HepG2 (cell line): Measurements from ENCODE around the gene ACACB. TPM values are rescaled to one million over a fixed set of nuclear protein-coding genes. Genes with fewer than 3 reads are reported as not detected.

Experiments
- ATAC-seq: fragments of 200-7000 bp; cut with Tn5 transposase; 3 replicates; pipeline ENCODE4 v1.9.1; 2020; ENCODE audit warnings: mild to moderate bottlenecking, moderate library complexity
- BruUV-seq: library from RNA; stranded (reverse); fragments of 400-500 nt; replicated peaks from 2 replicates; lab custom pipeline; 2021; lab: Mats Ljungman, UMichigan
- CTCF ChIA-PET: fragments of 300-600 bp; formaldehyde crosslinking; extraction: SDS; loops from one replicate; lab custom pipeline; 2021; ENCODE audit warnings: low total read pairs, inconsistent platforms, low intra/inter-chr PET ratio; lab: Yijun Ruan, JAX
- POLR2A ChIA-PET: fragments of 350-600 bp; sonication (Branson Sonifier 250); formaldehyde crosslinking; loops from one replicate; lab custom pipeline; 2020; ENCODE audit warnings: antibody characterized with exemption, inconsistent platforms; lab: Yijun Ruan, JAX
- DNase-seq: peaks from one replicate; pipeline ENCODE4 v3.0.0-alpha.2; 2015; ENCODE audit warnings: low spot score
- FAIRE-seq: peaks from 3 replicates; lab custom pipeline; 2011; peaks lifted over from hg19 to GRCh38; lab: Jason Lieb, UNC
- H2AFZ ChIP-seq: one replicate; pipeline ENCODE4 v1.6.1; 2011; ENCODE audit warnings: low read length, inconsistent platforms
- H3K27ac ChIP-seq: fragments of 300-600 bp; 3 replicates; pipeline ENCODE4 v1.8.0; 2011; ENCODE audit warnings: mixed run types, mild to moderate bottlenecking, mixed read lengths, low read length, inconsistent platforms; ENCODE audit not compliant: insufficient read depth; ENCODE audit errors: extremely low read length
- H3K27me3 ChIP-seq, 2 experiments: fragments of 200-600 bp in 1 of 2; 2 replicates in 1 of 2; 3 replicates in 1 of 2; pipeline versions ENCODE4 v1.6.0 to v1.8.0; 2011; ENCODE audit warnings: low read length in 2 of 2, mild to moderate bottlenecking in 2 of 2, moderate library complexity in 2 of 2, inconsistent platforms in 1 of 2; ENCODE audit not compliant: insufficient read depth in 2 of 2, control insufficient read depth in 1 of 2
- H3K36me3 ChIP-seq, 2 experiments: fragments of 200-600 bp in 1 of 2; replicated peaks in 1 of 2; 2 replicates in 1 of 2; 3 replicates in 1 of 2; pipeline versions ENCODE4 v1.5.1 to v1.8.0; 2011; ENCODE audit warnings: low read length in 2 of 2, inconsistent platforms in 1 of 2; ENCODE audit not compliant: insufficient read depth in 2 of 2, control insufficient read depth in 1 of 2
- H3K4me1 ChIP-seq: 2 replicates; pipeline ENCODE4 v1.5.1; 2012; ENCODE audit warnings: low read length, inconsistent platforms; ENCODE audit not compliant: insufficient read depth
- H3K4me2 ChIP-seq: 2 replicates; pipeline ENCODE4 v1.6.0; 2011; ENCODE audit warnings: low read depth, low read length, inconsistent platforms
- H3K4me3 ChIP-seq, 3 experiments: fragments of 200-600 bp in 1 of 3; sonication (generic), shearing (Covaris generic) in 1 of 3; replicated peaks in 1 of 3; 2 replicates each; pipeline ENCODE4 v1.5.1; 2011 to 2016; ENCODE audit warnings: low read length in 3 of 3, inconsistent platforms in 2 of 3, low read depth in 2 of 3, mild to moderate bottlenecking in 2 of 3, control low read depth in 1 of 3, mixed read lengths in 1 of 3; ENCODE audit not compliant: insufficient read depth in 1 of 3
- H3K79me2 ChIP-seq: one replicate; pipeline ENCODE4 v1.6.1; 2011; ENCODE audit warnings: low read length, inconsistent platforms; ENCODE audit not compliant: insufficient read depth
- H3K9ac ChIP-seq: 2 replicates; pipeline ENCODE4 v1.6.0; 2011; ENCODE audit warnings: mild to moderate bottlenecking, low read depth, low read length, inconsistent platforms; ENCODE audit not compliant: insufficient read depth
- H3K9me3 ChIP-seq: 2 replicates; pipeline ENCODE4 v1.5.1; 2012; ENCODE audit warnings: mild to moderate bottlenecking, low read length
- H4K20me1 ChIP-seq: 2 replicates; pipeline ENCODE4 v1.6.0; 2011; ENCODE audit warnings: inconsistent platforms, mild to moderate bottlenecking, low read length, moderate library complexity; ENCODE audit not compliant: insufficient read depth
- HNF4A ChIP-seq: sonication (generic); formaldehyde crosslinking; IDR thresholded peaks from 2 replicates; pipeline ENCODE4 v1.4.0; 2020; ENCODE audit warnings: missing genetic modification reagents
- KDM3A ChIP-seq: IDR thresholded peaks from 2 replicates; pipeline ENCODE4 v1.6.1; 2018; ENCODE audit warnings: low read depth, missing compliant biosample characterization
- SNAI1 ChIP-seq: sonication (generic); formaldehyde crosslinking; IDR thresholded peaks from 2 replicates; pipeline ENCODE4 v1.5.0; 2020; ENCODE audit warnings: mild to moderate bottlenecking, missing genetic modification reagents, borderline replicate concordance
- ZBTB40 ChIP-seq, 2 experiments: fragments of 450-650 bp in 1 of 2; sonication (generic) in 1 of 2; formaldehyde crosslinking in 1 of 2; IDR thresholded peaks; 2 replicates each; pipeline versions ENCODE4 v1.6.1 to v1.8.0; 2016 to 2022; ENCODE audit warnings: antibody characterized with exemption in 1 of 2, mild to moderate bottlenecking in 1 of 2, missing genetic modification reagents in 1 of 2
- ZNF207 ChIP-seq: fragments of 450-650 bp; IDR thresholded peaks from 2 replicates; pipeline ENCODE4 v1.6.1; 2016; ENCODE audit warnings: antibody characterized with exemption, borderline replicate concordance
- ZNF33B ChIP-seq: sonication (generic); formaldehyde crosslinking; IDR thresholded peaks from 2 replicates; pipeline ENCODE4 v1.5.1; 2020; ENCODE audit warnings: mild to moderate bottlenecking, missing genetic modification reagents
- ZNF652 ChIP-seq: IDR thresholded peaks from 2 replicates; pipeline ENCODE4 v1.6.1; 2016; ENCODE audit warnings: low read depth, borderline replicate concordance
- WGBS: methylation state at CpG from one replicate; pipeline ENCODE4 v1.1.6; 2017; ENCODE audit warnings: low lambda C conversion rate; 5-methylcytosine and 5-hydroxymethylcytosine counted together
- in situ Hi-C: cut with HindIII; loops from 2 replicates; pipeline ENCODE4 v1.10.0; 2017; ENCODE audit warnings: low pct_unique_long_range_greater_than_20kb; ENCODE audit not compliant: extremely low pct_ligation_motif_present
- intact Hi-C: fragments of 100-400 bp; cut with micrococcal nuclease; formaldehyde crosslinking; loops from one replicate; pipeline ENCODE4 v1.10.0; 2022; ENCODE audit not compliant: unreplicated experiment
- polyA plus RNA-seq, 8 experiments: library from polyadenylated mRNA; depleted of rRNA in 3 of 8; stranded (reverse) in 7 of 8; unstranded in 1 of 8; fragments of >200 nt; fragmentation: Illumina TruSeq in 4 of 8; extraction: Trizol in 4 of 8; gene quantifications; 2 replicates each; pipeline versions ENCODE4 v1.2.1 to v1.2.3, GENCODE V29; 2011 to 2016; ENCODE audit warnings: low read depth in 4 of 8, missing spikeins in 1 of 8, mixed read lengths in 1 of 8; ENCODE audit not compliant: insufficient read depth in 1 of 8
- total RNA-seq, 5 experiments: library from RNA; depleted of rRNA; stranded (reverse); fragments of >200 nt; fragmentation: Illumina TruSeq; extraction: Trizol; gene quantifications; 2 replicates each; pipeline ENCODE4 v1.2.3, GENCODE V29; 2016; ENCODE audit warnings: low read depth in 1 of 5

The ACACB gene
- total and polyA plus RNA-seq, 2 of the 13 experiments (the other 11 are each of a cell fraction or from before 2014, with no cell fraction given): 6.2 to 8.6 TPM

- no peaks in the 10 kb centered on the region for H3K27me3 ChIP-seq
- no peak overlapping the region for H3K27ac ChIP-seq
- BruUV-seq: no TSS peak
- no peaks in the 10 kb centered on the region for H3K9me3 ChIP-seq
- H3K4me1 ChIP-seq: no peaks in the 10 kb centered on the region
- no peak for ATAC-seq
- peaks cover 2 to 18% of the 10 kb centered on the region in 2 experiments; a peak in 3 of 5 replicates for H3K36me3 ChIP-seq
- no peak for TF ChIP-seq ZNF33B (CRISPR knock-in tag)
- no peak for TF ChIP-seq ZBTB40 (IDR thresholded peaks at IDR 0.05)
- TF ChIP-seq ZBTB40 (CRISPR knock-in tag; IDR thresholded peaks at IDR 0.05): peak; percentile 87
- no peak for TF ChIP-seq ZNF652 (CRISPR knock-in tag)
- no peak for TF ChIP-seq HNF4A
- no peak for TF ChIP-seq ZNF207
- no peak for TF ChIP-seq SNAI1 (CRISPR knock-in tag)
- TF ChIP-seq KDM3A (CRISPR knock-in tag): no peak
- WGBS: 94% methylated on average over 17 of the region's 17 CpGs
- H4K20me1 ChIP-seq: no peaks in the 10 kb centered on the region
- intact Hi-C loops: no loop called here
- H3K4me3 ChIP-seq: no peak overlapping the region
- in situ Hi-C loops: no loop called here
- H2AFZ ChIP-seq: no peak overlapping the region
- ChIA-PET CTCF (no interaction called here), POLR2A (no interaction called here)
- FAIRE-seq: no peak
- no peak overlapping the region for H3K9ac ChIP-seq
- H3K79me2 ChIP-seq: no peaks in the 10 kb centered on the region
- DNase-seq: no peak
- H3K4me2 ChIP-seq: no peak overlapping the region
Observed at GRCh38 chr12:109173443-109174240, 57.3 kb downstream of the ACACB start.
